Mucosa of descending colon (tissue), 3 donors: ENCODE results near the gene GMCL1. TPM values are rescaled to one million over a fixed set of nuclear protein-coding genes. Genes with fewer than 3 reads are reported as not detected.
A peak's percentile ranks its signal among the peaks of the same experiment; 100 is the strongest.

Source experiments
- ATAC-seq: fragments of 200-7000 bp; cut with Tn5 transposase; one replicate; pipeline ENCODE4 v1.9.1; 2020; ENCODE audit warnings: mild to moderate bottlenecking, moderate library complexity
- DNase-seq, 3 donors: peaks; one replicate each; pipeline ENCODE4 v3.0.0-alpha.2; 2020
- H3K36me3 ChIP-seq: fragments of 200-600 bp; one replicate; pipeline ENCODE4 v1.8.0; 2021; ENCODE audit warnings: low read depth, mild to moderate bottlenecking
- H3K4me1 ChIP-seq: fragments of 200-600 bp; one replicate; pipeline ENCODE4 v1.8.0; 2021; ENCODE audit warnings: low read depth, mild to moderate bottlenecking
- H3K4me3 ChIP-seq: fragments of 200-600 bp; one replicate; pipeline ENCODE4 v1.8.0; 2021; ENCODE audit warnings: mild to moderate bottlenecking
- H3K9me3 ChIP-seq: fragments of 200-600 bp; one replicate; pipeline ENCODE4 v1.8.0; 2021; ENCODE audit warnings: mild to moderate bottlenecking
- intact Hi-C, 2 donors: fragments of 100-400 bp; cut with DNase I in 1 of 2; cut with micrococcal nuclease in 1 of 2; formaldehyde crosslinking; loops; one replicate each; pipeline versions ENCODE4 v1.11.0 to v1.11.1; 2022; cut with DNase I, micrococcal nuclease
- total RNA-seq, 3 donors: library from RNA; stranded (reverse); fragmentation: NEBNext Ultra II Directional in 2 of 3; extraction: Animal tissue kit (Norgen Biotek cat#: 25700) in 2 of 3; gene quantifications; one replicate each; pipeline versions ENCODE4 v1.2.1 to v1.2.4, GENCODE V29; 2021 to 2023
- TF ChIP-seq, protein P1 (sequence below): fragments of 200-600 bp; IDR thresholded peaks from one replicate; pipeline ENCODE4 v1.8.0; 2022; ENCODE audit warnings: antibody characterized with exemption, mild to moderate bottlenecking
- donor health status: DM: no; HTN: no; CAD: no; lungs with moderate emphysema.
- donor health status: DM: no; HTN: no; CAD: no.
- donor health status: DM: no; HTN: yes; CAD: no.

The GMCL1 gene
- total RNA-seq, 3 donors from 2014 or later = 13.5 to 30.2 (median 18.8) TPM

DNA sequence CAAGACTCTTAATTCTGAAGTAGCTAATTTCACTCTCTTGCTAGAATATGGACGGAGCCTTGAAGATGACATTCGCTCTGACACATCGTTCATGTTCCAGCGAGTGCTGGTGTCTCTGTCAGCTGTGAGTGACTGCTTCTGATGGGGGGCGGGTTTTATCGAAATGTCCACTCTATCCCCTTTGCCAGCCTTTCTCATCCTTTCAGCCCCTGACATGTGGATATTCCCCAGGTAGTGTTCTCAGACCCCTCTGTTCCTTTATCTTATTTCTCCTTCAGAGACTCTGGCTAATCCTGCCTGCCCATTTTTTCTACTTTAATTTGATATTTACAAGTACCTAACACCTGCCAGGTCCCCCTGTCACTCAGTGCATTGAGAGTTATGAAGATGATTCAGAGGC is 18.9 kb upstream of the GMCL1 start:
- no peaks in the 10 kb centered on the region for H3K9me3 ChIP-seq
- TF ChIP-seq, protein P1, sequence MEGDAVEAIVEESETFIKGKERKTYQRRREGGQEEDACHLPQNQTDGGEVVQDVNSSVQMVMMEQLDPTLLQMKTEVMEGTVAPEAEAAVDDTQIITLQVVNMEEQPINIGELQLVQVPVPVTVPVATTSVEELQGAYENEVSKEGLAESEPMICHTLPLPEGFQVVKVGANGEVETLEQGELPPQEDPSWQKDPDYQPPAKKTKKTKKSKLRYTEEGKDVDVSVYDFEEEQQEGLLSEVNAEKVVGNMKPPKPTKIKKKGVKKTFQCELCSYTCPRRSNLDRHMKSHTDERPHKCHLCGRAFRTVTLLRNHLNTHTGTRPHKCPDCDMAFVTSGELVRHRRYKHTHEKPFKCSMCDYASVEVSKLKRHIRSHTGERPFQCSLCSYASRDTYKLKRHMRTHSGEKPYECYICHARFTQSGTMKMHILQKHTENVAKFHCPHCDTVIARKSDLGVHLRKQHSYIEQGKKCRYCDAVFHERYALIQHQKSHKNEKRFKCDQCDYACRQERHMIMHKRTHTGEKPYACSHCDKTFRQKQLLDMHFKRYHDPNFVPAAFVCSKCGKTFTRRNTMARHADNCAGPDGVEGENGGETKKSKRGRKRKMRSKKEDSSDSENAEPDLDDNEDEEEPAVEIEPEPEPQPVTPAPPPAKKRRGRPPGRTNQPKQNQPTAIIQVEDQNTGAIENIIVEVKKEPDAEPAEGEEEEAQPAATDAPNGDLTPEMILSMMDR = no peak
- no peak overlapping the region for H3K4me3 ChIP-seq
- ATAC-seq = no peak
- DNase-seq = no peak
- intact Hi-C loops = no loop called here
- H3K36me3 ChIP-seq = no peaks in the 10 kb centered on the region
- no peaks in the 10 kb centered on the region for H3K4me1 ChIP-seq

- intact Hi-C loops = no loop called here
- DNase-seq (no peak), ATAC-seq (no peak)
- Histone ChIP-seq H3K4me3 (no peak overlapping the region), H3K9me3 (no peaks in the 10 kb centered on the region), H3K4me1 (no peaks in the 10 kb centered on the region), H3K36me3 (no peaks in the 10 kb centered on the region)
- TF ChIP-seq, protein P1 = no peak
Measured at GRCh38 chr2:69811018-69811417, 18.4 kb upstream of the GMCL1 start.

- no peaks in the 10 kb centered on the region for H3K4me1 ChIP-seq
- ATAC-seq = no peak
- TF ChIP-seq, protein P1 = no peak
- H3K4me3 ChIP-seq = no peak overlapping the region
- intact Hi-C loops = no loop called here
- no peaks in the 10 kb centered on the region for H3K36me3 ChIP-seq
- no peak for DNase-seq
- H3K9me3 ChIP-seq = no peaks in the 10 kb centered on the region
Measured at GRCh38 chr2:69811591-69811990, 17.9 kb upstream of the GMCL1 start.

GRCh38 chr2:69815717-69816116 is 13.7 kb upstream of the GMCL1 start:
- no peaks in the 10 kb centered on the region for H3K9me3 ChIP-seq
- H3K36me3 ChIP-seq = no peaks in the 10 kb centered on the region
- ATAC-seq = no peak
- TF ChIP-seq, protein P1 = no peak
- no peak overlapping the region for H3K4me3 ChIP-seq
- no peak for DNase-seq
- no peaks in the 10 kb centered on the region for H3K4me1 ChIP-seq
- intact Hi-C loops = loop anchor here (2.0 kb wide), 1 partner anchor 91 kb away; no protein-coding TSS in a partner anchor

DNA sequence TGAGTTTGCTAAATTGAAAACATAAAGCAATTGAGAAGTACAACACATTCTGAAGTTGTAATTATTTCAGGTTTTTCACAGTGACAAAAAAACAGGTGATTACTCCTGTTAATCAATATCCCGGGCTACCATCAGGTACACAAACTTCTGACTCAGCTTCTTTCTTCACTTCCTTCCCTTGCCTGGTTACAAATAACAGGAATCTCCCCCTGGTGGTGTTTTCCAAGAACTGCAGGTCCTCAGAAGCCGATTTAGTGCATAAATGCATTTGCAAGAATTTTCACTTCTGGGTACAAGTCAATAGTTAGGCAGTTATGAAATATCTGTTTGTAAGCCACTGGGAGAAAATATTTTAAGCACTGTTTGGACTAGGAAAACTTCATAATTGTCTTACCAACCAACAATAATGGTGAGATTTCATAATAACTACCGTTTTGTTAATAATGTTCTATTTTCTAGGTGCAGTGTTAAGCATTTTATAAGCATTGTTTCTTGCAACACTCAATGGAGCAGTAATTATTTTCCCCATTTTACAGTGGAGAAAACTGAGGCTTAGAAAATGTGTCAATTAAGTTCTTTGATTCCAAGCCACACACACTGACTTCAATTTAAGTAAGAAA is 12.4 kb upstream of the GMCL1 start:
- Histone ChIP-seq H3K36me3 (no peaks in the 10 kb centered on the region), H3K4me3 (no peak overlapping the region), H3K4me1 (no peaks in the 10 kb centered on the region), H3K9me3 (no peaks in the 10 kb centered on the region)
- ATAC-seq (peak; percentile 97), DNase-seq (peak in 1 of 3 donors; percentile 88)
- intact Hi-C loops = loop anchor here (2.0 kb wide), 1 partner anchor 92 kb away; no protein-coding TSS in a partner anchor
- TF ChIP-seq, protein P1 = peak; percentile 88
